ENCODE results near the gene CPD. TPM values are rescaled to one million over a fixed set of nuclear protein-coding genes. Genes with fewer than 3 reads are reported as not detected.
"Not testable (repeated sequence)": the region's sequence is repeated elsewhere in the genome, so short reads cannot be mapped to it uniquely, and the experiment has no call there.

Gene CPD
- polyA plus RNA-seq, 4 donors, result 81.5 to 92.2 (median 85.5) TPM

DNA sequence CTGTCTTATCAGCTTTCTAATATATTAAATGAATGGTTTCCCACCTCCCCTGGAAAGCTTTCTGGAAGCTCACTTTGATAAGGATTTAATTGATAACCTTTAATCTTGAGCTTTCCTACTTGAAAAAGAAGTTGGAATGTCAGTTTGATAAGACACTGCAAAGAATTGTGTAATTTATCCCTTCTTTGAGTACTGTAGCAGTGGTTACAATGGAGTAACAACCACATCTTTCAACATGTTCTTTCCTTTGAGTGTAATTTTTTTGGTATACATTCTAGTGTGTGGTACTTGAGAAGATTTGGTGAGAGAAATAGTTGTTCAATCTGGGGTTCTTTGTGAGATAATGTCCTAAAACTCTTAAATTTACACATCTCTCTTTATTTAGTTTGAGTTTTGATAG lies 43.4 kb downstream of the CPD start:
- DNase-seq (ENCODE audit: low read depth in 4 of 4, low spot score in 2 of 4), result no peak

DNA sequence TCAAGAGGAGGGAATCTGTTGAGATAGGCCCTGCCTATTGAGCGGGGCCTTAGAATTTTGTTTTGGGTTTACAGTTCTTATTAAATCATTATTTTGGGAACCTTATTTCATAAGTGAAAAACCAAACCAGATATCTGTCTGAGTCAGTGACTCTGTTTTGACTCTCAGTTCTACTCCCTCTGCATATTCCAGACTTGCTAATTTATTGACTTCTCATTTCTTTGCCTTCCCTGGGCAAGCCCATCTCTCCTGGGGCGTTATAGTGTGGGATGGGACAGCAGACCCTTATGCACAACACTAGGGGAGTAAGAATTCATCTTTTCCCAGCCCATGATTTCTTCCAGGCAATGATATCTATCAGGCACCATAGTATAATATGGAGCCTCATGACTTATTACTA lies 45.7 kb downstream of the CPD start:
- no peak for DNase-seq (ENCODE audit: low read depth in 4 of 4, low spot score in 2 of 4)

DNA sequence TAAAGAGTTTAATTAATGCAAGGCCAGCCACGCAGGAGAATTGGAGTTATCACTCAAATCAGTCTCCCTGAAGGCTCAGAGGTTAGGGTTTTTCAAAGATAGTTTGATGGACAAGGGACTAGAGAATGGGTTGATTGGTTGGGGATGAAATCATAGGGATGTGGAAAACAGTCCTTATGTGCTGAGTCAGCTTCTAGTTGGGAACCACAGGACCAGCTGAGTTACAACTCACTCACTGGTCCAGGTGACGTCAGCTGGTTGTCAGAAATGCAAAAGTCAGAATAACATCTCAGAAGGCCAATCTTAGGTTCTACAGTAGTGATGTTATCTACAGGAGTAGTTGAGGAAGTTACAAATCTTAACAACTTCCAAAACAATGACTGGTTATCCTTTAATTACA lies 47.6 kb downstream of the CPD start:
- DNase-seq (ENCODE audit: low read depth in 4 of 4, low spot score in 2 of 4), result no peak

DNA sequence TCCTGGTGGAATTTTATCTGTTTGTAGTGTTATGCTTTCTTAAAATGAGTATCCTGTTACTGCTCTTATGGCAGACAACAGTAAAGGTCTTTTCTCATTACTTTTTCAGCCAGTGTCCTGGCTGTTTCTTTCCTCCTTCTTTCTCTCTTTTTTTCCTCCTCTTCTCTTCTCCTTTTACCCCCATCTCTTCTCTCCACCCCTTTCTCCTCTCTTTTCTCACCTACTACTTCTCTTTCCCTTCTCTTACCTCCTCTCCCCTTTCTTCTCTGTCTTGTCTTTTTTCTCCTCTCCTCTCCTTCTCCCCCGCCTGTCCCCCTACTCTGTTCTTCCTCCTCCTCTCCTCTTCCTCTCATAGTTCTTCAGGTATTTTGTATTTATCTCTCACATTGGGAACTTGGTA lies 48.9 kb downstream of the CPD start:
- DNase-seq (ENCODE audit: low read depth in 4 of 4, low spot score in 2 of 4), result no peak

DNA sequence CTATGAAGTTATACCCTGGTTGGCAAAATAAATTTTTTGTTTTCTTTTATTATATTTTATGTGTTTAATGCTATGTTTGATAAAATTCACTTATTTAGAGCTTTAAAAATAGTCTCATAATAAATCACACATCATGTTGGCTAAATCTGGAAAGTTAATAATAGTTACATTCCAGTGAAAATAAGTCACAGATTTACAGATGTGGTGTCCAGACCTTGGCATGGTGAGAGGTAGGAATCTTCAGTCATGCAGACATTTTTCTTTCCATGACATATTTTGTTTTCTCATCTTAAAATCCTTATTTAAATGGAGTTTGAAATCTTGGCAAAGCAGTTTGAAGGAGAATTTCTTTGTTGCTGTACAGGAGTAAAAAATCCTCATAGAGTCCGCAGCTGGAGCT lies 50.4 kb downstream of the CPD start:
- DNase-seq (ENCODE audit: low read depth in 4 of 4, low spot score in 2 of 4), result no peak

DNA sequence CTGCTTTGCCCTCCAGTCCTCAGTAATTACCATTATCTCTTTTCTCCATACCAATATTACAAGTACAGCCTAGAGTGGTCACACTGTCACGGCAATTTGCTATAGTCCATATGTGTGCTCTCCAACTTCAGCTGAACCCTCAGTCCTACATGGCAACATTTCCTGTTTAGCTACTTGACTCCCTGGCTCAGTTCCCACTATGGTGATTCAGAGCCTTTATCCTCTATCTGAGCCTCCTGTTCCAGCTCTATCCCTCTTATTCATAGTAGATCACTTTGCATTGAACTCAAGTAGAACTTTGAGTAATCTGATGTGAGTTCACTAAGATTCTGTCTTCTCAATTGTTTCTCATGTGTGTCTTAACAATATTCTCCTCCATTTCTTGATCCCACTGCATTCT lies 54.8 kb downstream of the CPD start:
- no peak for DNase-seq (ENCODE audit: low read depth in 4 of 4, low spot score in 2 of 4)

DNA sequence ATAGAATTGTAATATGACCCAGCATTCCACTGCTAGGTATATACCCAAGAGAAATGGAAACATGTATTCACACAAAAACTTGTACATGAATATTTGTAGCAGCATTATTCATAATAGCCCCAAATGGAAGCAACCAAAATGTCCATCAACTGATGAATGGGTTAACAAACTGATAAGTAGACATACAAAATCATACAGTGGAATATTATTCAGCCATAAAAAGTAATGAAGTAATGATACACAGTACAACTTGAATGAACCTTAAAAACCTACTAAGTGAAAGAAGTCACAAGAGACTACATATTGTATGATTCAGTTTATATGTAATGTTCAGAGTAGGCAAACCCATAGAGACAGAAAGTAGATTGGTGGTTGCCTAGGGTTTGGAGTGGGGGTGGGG lies 58.0 kb downstream of the CPD start:
- no peak for DNase-seq (ENCODE audit: low read depth in 4 of 4, low spot score in 2 of 4)

DNA sequence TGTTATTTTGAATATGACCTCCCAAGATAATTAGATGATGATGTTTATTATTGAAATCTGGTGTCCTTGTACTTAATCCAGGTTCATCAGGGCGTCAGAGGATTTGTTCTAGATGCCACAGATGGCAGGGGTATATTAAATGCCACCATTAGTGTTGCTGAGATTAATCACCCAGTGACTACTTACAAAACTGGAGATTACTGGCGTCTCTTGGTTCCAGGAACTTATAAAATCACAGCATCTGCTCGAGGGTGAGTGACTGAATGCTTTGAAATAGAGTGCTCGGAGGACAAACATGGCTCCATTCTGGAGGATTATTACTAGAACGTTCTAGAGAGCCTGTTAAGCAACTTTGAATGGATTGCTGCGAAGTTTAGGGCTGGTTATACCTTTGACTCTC lies 65.0 kb downstream of the CPD start:
- no peak for DNase-seq (ENCODE audit: low read depth in 4 of 4, low spot score in 2 of 4)

DNA sequence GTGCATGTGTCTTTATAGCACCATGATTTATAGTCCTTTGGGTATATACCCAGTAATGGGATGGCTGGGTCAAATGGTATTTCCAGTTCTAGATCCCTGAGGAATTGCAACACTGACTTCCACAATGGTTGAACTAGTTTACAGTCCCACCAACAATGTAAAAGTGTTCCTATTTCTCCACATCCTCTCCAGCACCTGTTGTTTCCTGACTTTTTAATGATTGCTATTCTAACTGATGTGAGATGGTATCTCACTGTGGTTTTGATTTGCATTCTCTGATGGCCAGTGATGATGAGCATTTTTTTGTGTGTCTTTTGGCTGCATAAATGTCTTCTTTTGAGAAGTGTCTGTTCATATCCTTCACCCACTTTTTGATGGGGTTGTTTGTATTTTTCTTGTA lies 67.9 kb downstream of the CPD start:
- DNase-seq (ENCODE audit: low read depth in 4 of 4, low spot score in 2 of 4), result not testable (repeated sequence)

DNA sequence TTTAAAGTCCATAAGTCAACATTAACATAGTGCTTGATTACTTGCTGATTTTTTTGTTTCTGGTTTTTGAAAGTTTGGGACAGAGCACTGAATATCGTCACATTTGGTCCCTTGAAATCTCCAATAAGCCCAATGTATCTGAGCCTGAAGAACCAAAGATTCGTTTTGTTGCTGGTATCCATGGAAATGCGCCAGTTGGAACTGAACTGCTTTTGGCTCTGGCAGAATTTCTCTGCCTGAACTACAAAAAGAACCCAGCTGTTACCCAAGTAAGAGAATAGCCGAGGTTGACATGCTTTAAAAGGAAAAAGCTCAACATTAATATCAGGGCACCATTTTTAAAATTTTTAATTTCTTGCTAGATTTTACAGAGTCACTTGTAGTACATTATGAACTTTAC lies 70.8 kb downstream of the CPD start:
- no peak for DNase-seq (ENCODE audit: low read depth in 4 of 4, low spot score in 2 of 4)

DNA sequence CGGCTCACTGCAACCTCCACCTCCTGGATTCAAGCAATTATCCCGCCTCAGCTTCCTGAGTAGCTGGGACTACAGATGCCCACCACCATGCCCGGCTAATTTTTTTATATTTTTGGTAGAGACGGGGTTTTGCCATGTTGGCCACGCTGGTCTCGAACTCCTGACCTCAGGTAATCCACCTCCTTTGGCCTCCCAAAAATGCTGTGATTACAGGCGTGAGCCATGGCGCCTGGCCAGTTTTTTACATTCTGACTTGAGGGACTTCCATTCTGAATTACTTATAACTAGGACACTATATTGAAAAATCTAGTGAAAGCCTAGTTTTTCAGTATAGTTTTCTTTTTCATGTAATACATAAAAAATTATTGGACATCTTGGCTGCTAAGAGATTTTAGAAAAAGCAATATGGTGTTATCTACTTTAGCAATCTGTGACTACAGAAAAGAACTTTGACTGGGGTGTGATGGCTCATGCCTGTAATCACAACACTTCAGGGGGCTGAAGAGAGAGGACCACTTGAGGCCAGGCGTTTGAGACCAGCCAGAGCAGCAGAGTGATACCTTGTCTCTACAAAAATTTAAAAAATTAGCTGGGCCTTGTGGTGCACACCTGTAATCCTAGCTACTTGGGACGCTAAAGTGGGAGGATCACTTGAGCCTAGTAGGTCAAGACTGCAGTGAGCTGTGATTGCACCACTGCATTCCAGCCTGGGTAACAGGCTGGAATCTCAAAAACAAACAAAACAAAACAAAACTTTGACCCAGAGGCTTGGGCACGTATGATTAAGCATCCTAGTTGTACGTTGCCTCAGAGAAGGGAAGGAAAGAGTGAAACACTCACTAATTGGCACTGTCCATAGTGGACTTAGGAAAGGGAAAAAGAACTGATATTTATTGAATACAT lies 71.6 kb downstream of the CPD start:
- DNase-seq (ENCODE audit: low read depth in 4 of 4, low spot score in 2 of 4), result no peak

DNA sequence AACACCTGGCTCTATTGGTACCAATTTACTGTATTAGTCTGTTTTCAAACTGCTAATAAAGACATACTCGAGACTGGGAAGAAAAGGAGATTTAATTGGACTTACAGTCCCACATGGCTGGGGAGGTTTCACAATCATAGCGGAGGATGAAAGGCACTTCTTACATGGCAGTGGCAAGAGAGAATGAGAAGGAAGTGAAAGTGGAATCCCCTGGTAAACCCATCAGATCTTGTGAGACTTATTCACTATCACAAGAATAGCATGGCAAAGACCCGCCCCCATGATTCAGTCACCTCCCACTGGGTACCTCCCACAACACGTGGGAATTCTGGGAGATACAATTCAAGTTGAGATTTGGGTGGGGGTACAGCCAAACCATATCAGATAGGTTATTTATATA lies 75.9 kb downstream of the CPD start:
- DNase-seq (ENCODE audit: low read depth in 4 of 4, low spot score in 2 of 4), result no peak

DNA sequence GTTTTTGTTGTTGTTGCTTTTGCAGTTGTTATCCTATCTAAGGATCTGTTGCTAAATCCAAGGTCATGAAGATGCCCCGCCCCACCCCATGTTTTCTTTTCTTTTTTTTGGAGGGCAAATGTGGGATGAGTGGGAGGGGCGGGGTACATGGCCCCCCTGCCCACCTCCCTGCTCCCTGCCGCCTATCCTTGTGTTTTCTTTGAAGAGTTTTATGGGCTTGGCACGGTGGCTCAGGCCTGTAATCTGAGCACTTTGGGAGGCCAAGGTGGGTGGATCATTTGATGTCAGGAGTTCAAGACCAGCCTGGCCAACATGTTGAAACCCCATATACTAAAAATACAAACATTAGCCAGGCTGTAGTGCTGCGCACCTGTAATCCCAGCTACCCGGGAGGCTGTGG lies 79.6 kb downstream of the CPD start:
- DNase-seq (ENCODE audit: low read depth in 4 of 4, low spot score in 2 of 4), result no peak

DNA sequence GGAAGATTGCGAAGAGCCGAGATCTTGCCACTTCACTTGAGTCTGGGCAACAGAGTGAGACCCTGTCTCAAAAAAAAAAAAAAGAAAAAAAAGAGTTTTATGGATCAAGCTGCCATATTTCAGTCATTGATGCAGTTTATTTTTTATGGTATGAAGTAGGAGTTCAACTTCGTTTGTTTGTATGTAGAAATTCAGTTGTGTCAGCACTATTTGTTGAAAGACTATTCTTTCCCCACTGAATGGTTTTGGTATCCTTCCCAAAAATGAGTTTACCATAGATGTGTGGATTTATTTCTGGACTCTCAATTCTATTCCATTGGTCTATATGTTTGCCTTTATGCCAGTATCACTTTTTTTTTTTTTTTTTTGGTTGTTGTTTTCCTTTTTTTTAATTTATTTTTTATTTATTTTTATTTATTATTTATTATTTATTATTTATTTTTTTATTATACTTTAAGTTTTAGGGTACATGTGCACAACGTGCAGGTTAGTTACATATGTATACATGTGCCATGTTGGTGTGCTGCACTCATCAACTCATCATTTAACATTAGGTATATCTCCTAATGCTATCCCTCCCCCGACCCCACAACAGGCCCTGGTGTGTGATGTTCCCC lies 80.2 kb downstream of the CPD start:
- not testable (repeated sequence) for DNase-seq (ENCODE audit: low read depth in 4 of 4, low spot score in 2 of 4)

DNA sequence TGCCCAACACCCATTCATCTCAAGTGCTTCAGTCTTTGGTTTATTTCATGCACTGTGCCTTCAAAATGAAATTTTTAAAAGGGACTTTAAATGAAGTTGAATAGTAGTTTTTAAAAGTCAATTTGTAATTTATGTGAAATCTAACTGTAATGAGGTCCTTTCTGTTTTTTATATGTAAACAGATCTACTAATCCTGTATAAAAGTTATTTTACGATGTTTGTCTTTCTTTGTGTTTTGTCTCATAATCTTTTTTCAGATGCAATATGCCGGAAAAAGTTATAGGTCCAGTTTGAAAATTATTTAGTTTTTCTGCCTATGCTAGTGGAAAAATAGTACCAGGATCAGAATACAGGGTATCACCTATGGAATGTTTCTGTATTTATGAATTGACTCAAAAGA lies 89.7 kb downstream of the CPD start:
- DNase-seq (ENCODE audit: low read depth in 4 of 4, low spot score in 2 of 4), result no peak

DNA sequence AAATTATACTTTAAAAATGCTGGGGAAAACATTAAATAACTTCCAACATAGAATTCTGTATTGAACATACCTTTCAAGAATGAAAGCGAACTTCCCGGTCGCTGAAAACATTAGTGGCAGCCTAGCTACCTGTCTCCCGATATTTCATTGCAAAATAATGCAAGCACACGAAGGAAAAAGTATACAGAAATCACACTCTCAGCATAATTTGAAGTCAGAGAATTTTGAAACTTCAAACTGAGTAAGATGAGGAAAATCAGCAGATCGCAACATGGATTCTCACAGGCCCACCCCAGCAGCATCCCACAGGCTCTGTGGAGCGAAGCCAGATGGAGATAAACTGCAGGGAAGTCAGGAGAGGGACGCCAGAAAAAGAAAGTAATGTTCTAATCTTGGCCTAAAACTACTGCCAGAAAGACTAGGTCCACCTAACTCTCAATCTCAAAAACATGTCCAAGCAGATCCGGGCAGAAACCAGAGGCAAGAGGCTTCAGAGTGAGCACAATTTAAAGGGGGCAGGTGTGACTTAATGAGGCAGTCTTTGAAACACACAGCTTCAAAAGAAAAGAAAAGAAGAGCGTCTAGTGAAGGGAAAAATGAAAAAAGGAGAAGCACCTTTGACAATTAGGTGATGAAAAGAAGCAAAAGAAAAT lies 93.6 kb downstream of the CPD start:
- DNase-seq (ENCODE audit: low read depth in 4 of 4, low spot score in 2 of 4), result no peak

DNA sequence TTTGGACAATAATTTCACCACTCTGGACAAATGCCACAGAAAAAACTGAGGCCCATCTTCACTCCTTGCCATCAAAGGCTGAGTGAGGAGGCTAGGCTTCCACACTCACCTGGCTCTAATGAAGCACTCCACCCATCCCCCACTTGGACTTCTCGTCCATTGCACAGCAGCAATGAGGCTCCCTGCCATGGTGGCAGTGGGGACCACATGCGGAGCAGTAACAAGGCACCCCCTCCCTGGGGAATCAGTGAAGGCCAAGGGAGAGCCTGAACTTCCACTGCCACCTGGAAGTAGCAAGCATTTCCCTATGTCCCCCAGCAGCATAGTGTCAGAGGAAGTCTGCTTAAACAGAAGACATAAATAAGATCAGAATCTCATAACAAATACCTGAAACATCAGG lies 96.5 kb downstream of the CPD start:
- no peak for DNase-seq (ENCODE audit: low read depth in 4 of 4, low spot score in 2 of 4)

DNA sequence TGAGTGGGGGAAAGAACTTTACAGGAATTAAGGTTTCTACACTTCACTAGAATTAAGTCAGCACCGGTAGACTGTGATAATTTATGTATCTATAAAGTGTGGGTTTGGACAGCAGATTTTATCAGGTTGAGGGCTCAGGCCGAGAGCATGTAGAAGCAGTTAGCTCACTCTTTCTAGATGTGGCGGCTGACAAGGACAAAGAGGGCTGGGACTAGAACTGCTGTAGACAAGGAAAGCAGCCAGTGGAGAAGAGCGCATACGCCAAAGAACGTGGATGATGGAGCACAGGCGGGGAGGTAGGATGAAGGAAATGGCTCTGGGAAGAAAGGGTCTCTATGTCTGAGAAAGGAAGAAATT lies 98.0 kb downstream of the CPD start:
- peak in 1 of 4 donors; percentile 2 for DNase-seq (ENCODE audit: low read depth in 4 of 4, low spot score in 2 of 4)

DNA sequence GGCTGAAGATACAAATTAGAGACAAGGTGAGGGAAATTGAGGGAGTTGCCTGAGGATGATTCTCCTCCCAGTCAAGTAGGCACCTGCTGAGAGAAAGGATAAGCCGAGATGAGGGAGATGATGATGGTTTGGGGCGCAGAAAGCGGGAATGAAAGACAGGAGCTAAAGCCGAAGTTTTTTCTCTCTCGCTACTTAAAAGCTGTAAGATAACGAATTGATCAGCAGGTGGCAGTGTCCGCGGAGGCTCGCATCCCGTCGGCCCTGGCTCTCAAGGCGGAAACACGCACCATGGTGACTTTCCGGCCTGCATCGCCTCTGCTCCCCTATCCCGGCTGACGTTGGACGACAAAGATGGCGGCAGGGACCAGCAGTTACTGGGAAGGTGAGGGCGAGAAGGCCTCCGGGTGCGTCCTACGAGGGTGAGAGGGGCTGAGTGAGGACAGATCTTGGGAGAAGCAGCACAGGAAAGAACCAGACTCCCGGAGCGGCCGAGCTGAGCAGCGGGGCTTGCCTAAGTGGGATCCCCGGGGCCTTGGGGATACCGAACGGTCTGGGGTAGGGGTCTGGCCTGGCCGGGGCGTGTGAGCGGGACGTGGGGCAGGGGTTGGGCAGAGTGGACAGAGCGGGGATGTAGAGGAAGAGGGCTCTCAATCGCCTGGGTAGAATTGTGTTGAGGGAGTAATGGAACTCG lies 98.5 kb downstream of the CPD start, which contains the start of gene GOSR1:
Gene GOSR1 (plus strand): TSS at position 326 of the 691 bp plus-strand sequence. CDS start 26 bp downstream, at position 352.
- DNase-seq (ENCODE audit: low read depth in 4 of 4, low spot score in 2 of 4), result peak; percentile 85 to 95 (median 90)

DNA sequence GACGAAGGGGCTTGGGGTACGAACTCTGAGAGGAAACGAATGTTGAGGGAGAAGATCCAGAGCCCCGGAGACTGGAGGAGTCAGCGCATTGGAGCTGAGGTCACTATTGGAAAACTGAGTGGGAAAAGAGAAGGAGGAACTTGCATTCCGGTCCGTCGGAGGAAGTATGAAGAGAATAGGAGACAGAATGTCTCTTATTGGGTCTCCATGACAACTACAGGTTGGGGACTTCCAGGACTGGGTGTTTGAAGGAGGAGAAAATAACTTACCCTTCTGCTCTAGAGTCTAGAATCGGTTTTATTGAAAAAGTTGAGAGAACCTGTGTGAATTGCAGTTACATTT lies 99.0 kb downstream of the CPD start:
- no peak for DNase-seq (ENCODE audit: low read depth in 4 of 4, low spot score in 2 of 4)

DNA sequence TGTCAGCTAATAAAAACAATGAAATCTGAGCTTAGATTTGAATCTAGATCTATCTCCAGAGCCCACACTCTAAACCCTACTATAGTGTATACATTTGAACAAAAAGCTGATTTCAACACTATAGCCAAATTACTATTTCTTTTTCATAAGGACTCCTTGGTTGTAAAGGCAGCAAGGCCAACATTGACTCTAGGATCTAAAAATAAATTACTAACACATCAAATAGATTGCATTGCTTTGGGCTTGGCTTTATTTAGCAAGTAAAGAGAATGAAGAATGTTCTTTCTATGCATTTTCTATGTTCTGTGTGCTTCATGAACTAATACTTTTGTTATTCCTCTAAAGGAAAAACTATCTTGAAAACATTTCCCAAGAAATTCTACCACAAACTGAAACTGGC lies 103.8 kb downstream of the CPD start:
- DNase-seq (ENCODE audit: low read depth in 4 of 4, low spot score in 2 of 4), result no peak
